HG03280 (cell line): ENCODE data around the gene RGS6.

Experiments used
- ATAC-seq: cut with Tn5 transposase; IDR thresholded peaks from one replicate; pipeline ENCODE4 v1.9.1; 2021; ENCODE audit warnings: mild to moderate bottlenecking, moderate library complexity; ENCODE audit not compliant: unreplicated experiment

Gene RGS6

DNA sequence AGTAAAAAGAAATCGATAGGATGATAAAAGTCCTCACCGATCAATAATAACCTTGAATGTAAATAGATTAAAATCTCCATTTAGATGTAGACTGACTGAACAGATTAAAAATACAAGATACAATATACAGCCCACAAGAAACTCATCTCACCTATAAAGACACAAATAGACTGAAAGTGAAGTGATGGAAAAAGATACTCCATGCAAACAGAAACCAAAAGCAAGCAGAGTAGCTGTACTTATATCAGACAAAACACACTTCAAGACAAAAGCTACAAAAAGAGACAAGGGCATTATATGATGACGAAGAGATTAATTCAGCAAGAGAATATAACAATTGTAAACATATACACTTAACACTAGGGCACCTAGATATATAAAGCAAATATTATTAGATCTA, 444.8 kb downstream of the RGS6 start:
- no peak for ATAC-seq

DNA sequence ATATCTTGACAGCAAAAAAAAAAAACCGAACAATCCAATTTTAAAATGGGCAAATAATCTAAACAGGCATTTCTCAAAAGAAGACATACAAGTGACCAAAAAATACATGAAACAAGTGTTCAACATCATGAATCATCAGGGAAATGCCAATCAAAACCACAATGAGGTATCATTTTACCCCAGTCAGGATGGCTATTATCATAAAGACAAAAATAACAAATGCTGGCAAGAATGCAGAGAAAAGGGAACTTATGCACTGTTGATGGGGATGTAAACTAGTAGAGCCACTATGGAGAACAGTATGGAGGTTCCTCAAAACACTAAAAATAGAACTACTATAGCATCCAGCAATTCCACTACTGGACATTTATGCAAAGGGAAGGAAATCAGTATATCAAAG, 448.2 kb downstream of the RGS6 start:
- ATAC-seq, result no peak

DNA sequence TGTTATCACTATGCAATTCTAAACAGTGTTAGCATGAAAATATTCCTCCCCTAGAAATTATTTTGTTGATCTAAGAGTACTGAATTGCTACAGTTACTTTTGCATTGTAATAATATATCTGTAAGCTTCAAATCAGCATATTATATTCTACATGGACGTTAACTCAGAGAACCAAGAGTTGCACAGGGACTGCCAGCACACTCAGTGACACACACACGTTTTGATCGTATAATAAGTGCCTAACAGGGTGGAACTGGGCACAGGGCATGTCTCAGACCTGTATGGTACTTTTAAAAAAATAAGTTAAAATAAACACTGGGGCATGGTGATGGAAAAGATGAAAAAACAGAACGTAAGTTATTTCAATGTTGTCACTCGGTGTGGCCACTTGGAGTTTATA, 451.6 kb downstream of the RGS6 start:
- no peak for ATAC-seq

DNA sequence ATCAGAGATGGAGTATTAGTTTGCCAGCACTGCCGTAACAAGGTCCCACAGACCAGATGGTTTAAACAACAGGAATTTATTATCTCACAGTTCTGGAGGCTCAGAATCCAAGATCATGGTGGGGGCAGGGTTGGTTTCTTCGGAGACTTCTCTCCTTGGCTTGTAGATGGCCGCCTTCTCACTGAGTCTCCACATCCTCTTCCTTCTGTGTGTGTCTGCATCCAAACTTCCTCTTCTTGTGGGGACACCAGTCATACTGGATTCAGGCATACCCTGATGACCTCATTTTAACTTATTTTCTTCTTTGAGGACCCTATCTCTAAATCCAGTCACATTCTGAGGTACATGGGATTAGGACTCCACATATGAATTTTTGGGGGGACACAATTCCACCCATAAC, 455.5 kb downstream of the RGS6 start:
- no peak for ATAC-seq

DNA sequence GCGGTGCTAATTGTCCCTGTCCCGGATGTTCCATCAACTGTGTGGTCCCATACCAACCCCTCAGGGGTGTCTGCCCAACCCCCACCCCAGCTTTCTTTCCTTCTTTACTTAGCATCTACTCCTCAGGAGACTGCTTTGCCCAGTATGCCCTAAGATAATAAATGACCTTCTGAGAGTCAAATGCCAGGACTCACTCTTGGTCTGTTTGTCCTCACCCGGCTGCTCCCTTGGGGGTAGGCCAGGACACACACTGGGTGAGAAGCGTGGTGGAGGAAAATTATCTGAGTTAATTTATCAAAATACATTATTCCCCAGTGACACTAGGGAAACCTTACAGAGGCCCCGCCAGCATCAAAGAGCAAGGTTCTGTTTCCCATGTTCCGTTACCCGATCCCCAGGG, 457.0 kb downstream of the RGS6 start:
- ATAC-seq, result no peak

DNA sequence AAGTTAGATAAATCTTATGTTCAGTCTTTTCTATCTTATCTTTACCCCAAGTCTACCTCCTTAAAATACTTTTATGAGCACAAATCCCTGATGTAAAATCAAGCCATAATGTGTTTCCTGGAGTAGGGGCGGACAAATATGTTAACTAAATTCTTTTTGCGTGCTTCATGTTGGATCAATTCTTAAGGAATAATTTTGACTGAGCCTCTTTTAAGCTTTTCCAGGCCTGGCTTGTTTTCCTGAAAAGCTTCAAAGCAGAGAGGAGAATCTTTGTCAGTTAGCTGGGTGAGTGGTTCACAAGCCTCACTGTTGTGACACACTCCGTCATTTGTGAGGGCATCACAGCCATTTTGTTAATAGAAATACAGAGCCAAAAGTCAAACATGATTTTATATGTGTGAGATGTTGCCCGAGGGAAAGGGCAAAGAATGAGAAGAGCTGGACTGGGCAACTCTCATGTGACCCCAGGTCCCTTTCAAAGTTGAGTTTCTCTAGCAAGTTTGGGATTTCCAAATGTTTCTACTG, 468.9 kb downstream of the RGS6 start:
- no peak for ATAC-seq

DNA sequence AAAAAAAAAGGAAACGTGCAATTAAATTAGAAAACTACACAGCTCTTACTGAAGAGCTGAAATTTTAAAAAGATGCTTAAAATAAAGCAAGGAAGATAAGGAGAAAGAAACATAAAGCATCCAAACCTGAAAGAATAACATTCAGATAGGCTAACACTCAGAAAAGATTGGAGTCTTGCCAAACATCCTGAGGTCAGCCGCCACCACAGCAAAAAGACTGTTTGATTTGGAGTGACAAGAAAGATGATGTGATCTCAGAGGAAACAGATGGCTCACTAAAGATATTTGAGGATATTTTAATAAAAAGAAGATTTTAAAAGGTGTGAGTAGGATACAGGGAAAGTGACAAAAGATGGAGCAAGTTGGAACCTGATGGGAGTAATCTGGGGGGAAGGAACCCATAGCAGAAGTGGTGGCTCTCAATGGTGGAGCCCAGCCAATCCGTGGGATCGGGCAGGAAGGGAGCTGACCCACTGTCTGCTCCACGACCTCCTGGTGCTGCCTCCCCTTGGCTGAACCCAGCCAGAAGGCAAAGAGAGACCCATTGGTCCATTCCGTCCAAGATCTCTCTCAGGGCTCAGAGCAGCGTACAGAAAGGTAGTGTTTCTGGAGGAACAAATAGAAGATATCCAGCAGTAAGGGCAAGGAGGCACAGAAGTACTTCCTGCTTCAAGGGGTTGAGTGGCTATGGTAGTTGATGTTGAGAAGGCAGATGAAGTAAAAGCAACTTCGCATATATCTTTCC, 469.6 kb downstream of the RGS6 start:
- no peak for ATAC-seq

DNA sequence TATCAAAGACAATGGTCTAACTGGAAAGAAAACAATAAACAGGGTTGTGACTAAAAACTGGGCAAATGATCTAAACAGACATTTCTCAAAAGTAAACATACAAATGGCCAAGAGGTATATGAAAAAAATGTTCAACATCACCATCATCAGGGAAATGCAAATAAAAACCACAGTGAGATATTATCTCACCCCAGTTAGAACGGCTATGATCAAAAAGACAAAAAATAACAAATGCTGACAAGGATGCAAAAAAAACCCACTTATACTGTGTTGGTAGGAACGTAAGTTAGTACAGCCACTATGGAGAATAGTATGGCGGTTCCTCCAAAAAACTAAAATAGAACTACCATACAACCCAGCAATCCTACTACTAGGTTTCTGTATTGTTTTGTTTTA, 470.1 kb downstream of the RGS6 start:
- ATAC-seq, result no peak

DNA sequence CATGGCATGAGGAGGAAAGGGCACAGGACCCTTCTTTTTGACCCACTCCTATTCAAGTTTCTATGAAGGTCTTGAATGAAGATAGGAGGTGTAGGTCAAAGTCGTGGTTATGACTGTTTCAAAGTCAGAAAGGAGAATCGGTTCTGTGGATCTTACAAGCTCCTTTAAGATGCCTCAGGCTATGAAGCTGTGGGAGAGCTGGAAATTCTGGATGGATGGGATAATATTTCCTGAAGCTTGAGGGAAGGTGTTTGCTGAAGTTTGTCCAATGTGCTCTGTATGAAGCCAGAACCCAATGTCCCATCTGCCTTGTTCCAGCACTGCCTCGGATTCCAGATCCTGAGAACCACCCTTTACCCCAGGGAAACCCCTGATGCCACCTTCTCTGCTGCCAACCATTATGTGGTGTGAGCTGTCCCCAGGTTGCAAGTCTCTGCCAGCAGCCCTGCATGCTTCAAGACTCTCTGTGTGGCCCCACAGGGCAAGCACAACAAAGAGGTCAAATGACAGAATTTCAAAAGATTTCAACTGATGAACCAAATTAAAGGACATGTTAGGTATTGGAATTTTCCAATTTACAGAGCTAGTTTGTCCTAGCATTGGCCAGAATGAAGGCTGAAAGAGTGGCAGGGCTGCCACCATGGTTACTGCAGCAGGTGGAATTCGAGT, 472.0 kb downstream of the RGS6 start:
- ATAC-seq, result no peak

DNA sequence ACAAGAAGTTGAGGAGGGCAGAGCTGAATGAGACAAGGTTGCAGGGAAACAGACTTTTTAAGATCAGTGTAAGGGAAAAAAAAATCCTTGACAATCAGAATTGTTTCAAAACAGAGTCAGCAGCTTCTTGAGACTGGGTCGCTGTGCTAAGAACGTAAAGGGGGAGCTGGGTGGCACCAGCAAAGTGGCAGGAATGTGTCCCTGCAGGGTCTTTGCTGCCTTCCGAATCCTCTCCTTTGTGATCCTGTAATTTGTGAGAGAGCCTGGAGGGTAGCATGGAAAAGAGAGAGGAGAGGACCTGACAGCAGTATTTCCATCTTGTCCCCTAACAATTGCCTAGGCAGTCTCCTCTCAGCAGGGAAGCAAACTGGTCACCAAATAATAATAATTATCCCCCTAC, 472.8 kb downstream of the RGS6 start:
- ATAC-seq, result no peak

DNA sequence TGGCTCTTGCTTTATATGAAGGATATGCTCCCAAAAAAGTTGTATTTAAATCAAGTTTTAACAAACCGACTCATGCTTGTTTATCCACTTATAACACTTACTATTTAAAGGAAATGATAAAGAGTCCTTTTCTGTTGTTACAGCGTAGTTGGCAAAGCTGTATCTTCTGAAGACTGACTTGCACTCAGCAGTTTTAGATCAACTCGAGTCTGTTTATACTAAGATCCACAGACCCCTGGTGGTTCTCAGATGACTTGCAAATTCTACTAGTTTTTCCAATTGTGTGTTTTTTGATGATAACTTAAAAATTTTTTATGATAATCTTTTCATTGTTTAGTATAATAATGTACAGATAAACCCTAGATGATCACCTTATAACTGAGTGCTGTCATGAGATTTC, 475.8 kb downstream of the RGS6 start:
- no peak for ATAC-seq

DNA sequence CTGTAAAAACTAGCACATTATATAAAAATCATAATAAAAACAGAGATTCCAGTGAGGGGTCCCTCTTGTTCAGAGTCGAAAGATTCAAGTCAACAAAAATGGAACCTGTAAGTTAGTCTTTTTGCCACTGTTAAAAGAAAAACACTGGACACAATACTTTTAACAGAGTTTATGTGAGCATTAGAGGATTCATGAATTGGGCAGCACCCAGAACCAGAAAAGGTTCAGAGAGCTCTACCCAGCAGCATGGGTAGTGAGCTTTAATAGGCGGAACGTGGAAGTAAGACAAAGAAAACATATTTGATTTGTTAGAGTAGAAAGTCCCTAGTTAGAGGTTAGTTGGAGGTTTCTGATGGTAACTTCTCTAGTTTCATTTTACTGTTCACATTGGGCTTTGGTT, 476.8 kb downstream of the RGS6 start:
- no peak for ATAC-seq

DNA sequence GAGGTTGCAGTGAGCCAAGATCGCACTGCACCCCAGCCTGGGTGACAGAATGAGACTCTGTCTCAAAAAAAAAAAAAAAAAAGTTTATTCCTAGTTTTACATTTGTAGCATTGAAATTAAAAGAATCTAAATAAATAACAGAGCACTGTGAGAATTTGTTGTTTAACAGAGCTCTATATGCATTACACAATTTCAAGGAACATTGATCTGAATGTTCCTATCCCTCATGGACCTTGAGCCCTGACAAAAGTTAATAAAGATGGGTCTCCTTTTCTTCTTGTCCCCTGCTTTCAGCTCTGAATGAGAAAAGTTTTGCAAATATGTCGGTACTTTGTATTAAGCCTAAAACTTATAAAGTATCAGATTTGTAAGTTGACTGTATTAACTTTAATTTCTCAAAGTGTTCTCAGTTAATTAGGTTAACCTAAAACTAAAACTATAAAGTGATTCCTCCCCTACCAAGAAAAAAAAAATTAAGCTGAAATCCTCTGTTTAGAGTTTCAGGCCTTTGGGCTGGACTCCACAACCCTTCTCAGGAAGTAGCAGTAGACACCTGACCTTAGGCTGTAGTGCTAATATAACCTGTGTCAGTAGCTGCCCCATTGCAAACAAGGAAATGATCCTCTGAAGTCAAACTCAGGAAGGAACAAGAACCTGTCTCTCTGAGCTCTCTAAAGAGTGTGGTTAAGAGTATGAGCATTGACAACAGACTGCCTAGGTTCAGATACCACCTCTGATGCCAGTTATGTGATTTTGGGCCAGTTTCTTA, 484.0 kb downstream of the RGS6 start:
- ATAC-seq, result no peak

DNA sequence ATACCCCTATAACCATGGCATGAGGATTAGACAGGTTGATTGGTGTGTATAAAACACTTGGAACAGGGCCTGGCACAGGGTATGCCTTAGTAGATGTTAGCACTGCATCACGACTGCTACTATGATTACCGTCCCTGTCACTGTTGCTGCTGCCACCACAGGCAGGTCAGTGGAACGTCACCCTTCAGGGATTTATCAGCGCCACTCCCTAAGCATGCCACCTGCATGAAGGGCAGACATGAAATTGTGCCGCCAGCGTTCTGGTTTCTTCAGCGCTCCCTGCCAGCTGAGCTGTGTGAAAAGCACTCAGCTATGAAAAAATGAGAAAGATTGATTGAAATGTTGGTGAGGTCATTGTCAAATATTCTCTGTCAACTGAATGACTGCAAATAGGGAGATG, 484.7 kb downstream of the RGS6 start:
- peak; percentile 58 for ATAC-seq

DNA sequence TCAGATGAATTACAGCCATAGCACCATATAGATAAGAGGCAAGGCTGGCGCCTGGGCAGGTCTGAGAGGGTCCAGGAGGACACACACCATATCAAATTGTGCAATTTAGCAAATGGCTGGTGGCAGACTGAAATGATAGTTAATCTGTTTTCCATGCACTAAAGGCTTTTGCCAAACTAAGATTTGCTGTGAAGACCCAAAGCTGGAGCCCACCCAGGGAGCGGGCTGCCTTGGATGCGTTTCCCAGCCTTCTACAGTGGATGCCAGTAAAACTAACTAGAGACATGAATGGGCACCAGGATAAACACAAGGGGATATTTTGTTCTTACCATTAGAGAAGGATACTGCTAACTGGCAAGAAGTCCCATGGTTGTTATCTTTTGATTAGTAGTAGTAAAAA, 486.6 kb downstream of the RGS6 start:
- no peak for ATAC-seq

DNA sequence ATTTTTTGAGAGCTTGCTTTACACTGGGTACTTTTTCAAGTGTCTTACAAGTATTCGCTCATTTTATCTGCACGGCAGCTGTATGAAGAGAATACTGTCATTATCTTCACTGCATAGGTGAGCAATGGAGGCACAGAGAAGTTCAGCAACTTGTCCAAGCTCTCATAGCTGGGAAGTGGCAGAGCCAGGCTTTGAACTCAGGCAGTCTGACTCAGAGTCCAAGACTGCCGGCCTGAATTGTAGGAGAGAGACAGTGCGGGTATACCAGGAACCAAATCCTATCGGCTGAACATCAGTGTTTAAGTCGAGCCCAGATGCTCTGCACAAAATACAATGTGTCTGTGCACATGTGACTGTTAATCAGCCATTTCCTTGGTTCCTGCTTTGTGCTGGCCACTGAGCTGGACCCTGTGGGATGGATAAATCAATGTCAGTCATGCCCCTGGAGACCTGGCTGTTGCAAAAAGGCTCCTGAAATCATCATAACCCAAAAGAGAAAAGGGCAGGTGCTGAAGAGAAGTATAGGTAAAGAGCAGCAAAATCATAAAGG, 487.1 kb downstream of the RGS6 start:
- ATAC-seq, result no peak

DNA sequence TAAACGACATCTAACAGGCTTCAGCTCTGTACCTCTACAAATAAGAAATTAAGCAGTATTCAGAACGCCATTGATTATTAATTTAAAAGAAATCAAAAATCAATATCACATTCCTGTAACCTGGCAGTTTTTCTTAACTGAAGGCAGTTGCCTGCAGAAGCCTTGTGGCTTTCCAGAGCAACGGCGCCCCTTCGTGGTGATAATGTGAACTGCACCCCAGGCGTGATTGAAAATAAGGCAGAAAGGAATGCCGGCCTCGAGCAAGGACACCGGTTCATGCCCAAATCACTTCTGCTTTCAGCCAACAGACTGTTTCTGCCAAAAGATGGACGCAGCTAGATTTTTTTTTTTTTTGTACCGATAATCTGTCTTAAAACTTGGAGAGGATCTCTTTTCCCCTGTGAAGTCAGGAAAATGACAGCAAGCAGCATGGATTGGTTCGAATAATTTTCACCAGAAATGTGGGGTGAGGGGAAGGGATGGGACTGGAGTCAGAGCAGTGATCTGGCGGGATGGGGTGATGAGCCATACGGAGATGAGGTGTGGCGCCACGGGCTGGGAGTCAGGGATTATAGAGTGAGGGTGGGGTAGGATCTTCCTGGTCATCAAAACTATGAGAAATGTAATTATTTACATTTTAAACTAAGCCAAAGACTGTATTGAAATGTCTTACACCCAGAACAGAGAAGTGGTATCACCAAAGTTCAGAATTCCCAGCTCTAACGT, 488.7 kb downstream of the RGS6 start:
- ATAC-seq, result no peak

DNA sequence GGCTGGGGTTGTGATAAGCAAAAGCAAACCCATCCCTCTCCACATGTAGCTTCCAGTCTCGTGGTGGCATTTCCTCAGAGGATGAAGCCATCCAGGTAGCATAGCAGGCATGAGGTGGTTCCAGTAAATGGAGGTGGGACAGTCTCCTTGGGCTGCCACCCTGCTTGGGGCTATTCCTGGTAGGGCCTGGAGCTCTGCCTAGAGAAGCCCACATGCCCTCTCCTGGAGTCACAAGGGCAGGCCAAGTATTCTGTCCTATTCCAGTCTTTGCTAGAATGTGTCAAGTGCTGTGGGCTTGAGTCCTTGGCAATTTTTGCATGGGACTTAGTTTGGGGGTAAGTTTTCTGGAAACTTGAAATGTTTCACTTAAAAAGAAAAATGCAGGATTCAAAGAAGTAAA, 491.7 kb downstream of the RGS6 start:
- ATAC-seq, result no peak

DNA sequence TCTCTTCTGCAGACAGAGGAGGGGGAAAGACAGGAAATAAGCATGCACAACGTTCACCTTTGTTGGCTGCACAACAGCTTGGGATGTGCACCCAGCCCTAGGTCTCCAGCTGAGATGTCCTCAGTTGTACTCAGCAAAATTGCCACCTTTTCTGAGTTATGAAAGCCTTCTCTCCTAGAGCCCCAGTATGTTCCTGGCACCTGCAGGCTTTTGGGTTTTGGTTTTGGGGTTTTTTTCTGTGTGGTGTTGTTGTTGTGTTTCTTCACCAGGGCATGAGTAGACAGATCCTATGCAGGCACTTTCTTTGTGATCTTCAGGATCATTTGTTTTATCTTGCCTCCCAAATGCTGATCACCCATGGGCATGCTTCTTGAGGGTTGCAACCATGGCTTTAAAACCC, 498.2 kb downstream of the RGS6 start:
- no peak for ATAC-seq

DNA sequence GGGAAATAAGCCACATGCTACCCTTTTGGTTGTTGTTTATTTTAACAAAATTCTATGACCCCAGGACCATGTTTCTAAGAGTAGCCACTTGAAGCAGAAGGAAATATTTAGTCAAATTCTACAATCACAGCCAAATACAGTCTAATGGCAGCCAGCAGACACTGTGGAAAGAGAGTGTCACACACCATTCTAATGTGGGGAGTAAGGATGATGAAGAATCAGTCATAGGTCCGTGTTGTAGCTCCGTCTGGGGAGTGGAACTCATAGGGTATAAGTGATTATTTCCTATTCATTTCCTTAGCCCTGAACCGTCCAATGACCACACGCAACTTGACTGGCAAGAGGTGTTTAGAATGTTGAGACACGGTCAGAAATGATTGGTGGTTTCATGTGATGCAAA, 500.5 kb downstream of the RGS6 start:
- no peak for ATAC-seq

DNA sequence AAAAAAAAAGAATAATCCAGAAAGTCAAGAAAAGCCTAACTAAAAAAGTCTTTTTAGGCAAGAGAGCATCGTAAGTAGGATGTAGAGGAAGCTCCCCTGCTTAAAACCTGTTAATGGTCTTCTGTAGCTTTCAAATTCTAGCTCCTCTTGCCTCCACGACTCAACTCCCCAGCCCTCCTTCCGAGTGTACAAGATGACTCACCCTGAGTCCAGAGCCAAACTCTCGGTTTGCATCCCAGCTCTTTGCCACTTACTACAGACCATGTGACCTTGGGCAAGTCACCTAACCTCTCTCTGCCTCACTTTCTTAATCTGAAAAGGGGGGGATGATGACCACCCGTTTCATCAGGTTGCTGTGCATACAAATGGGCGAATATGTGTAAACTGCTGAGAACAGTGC, 501.3 kb downstream of the RGS6 start:
- no peak for ATAC-seq
